IPS DF 19.7 (cell line): ENCODE results near the gene ADH6.
"Not testable (repeated sequence)": the region's sequence is repeated elsewhere in the genome, so short reads cannot be mapped to it uniquely, and the experiment has no call there.

Source experiments
- DNase-seq: peaks from one replicate; pipeline ENCODE4 v3.0.0-alpha.2; 2013; ENCODE audit warnings: low read depth, low spot score

Gene ADH6

GRCh38 chr4:99190336-99190735 lies 28.7 kb downstream of the ADH6 start:
- DNase-seq, result no peak

- DNase-seq, result not testable (repeated sequence)
These were observed 29.1 kb downstream of the ADH6 start for GRCh38 chr4:99189900-99190299.

- no peak for DNase-seq
These were observed 33.0 kb downstream of the ADH6 start for GRCh38 chr4:99186029-99186428.

GRCh38 chr4:99185581-99185980 lies 33.5 kb downstream of the ADH6 start:
- no peak for DNase-seq

- DNase-seq, result no peak
These were observed 38.5 kb downstream of the ADH6 start for GRCh38 chr4:99180382-99181070.

- no peak for DNase-seq
These were observed 39.4 kb downstream of the ADH6 start for GRCh38 chr4:99179626-99180025.

- DNase-seq, result no peak
These were observed 39.9 kb downstream of the ADH6 start for GRCh38 chr4:99179178-99179577.

GRCh38 chr4:99166544-99166943 lies 52.5 kb downstream of the ADH6 start:
- no peak for DNase-seq

- DNase-seq, result no peak
These were observed 53.1 kb downstream of the ADH6 start for GRCh38 chr4:99165978-99166377.

GRCh38 chr4:99161373-99162099 lies 57.5 kb downstream of the ADH6 start:
- no peak for DNase-seq

GRCh38 chr4:99159699-99160098 lies 59.3 kb downstream of the ADH6 start:
- no peak for DNase-seq

GRCh38 chr4:99157478-99157935 lies 61.5 kb downstream of the ADH6 start:
- DNase-seq, result no peak

GRCh38 chr4:99156992-99157391 lies 62.1 kb downstream of the ADH6 start:
- no peak for DNase-seq

GRCh38 chr4:99154658-99155342 lies 64.2 kb downstream of the ADH6 start:
- DNase-seq, result no peak
